HEK293T (cell line): ENCODE data around the gene SPATA32.

Experiments
- CTCF ChIA-PET: fragments of 350-600 bp; formaldehyde crosslinking; extraction: SDS; loops from one replicate; lab custom pipeline; 2021; ENCODE audit warnings: antibody characterized with exemption, inconsistent platforms; lab: Yijun Ruan, JAX
- POLR2A ChIA-PET: fragments of 350-600 bp; formaldehyde crosslinking; extraction: SDS; loops from one replicate; lab custom pipeline; 2020; ENCODE audit warnings: antibody characterized with exemption, inconsistent platforms; lab: Yijun Ruan, JAX
- DNase-seq: peaks from one replicate; pipeline ENCODE4 v3.0.0; 2012; ENCODE audit warnings: mixed read lengths; ENCODE audit errors: extremely low spot score
- ARNT ChIP-seq: fragments of 450-650 bp; IDR thresholded peaks from 2 replicates; pipeline ENCODE4 v1.6.1; 2017; ENCODE audit warnings: mild to moderate bottlenecking
- BHLHE40 ChIP-seq: fragments of 450-650 bp; IDR thresholded peaks from 2 replicates; pipeline ENCODE4 v1.6.1; 2016; ENCODE audit warnings: mild to moderate bottlenecking, moderate library complexity, borderline replicate concordance
- CTBP1 ChIP-seq: fragments of 450-650 bp; IDR thresholded peaks from 2 replicates; pipeline ENCODE4 v1.6.1; 2016; ENCODE audit warnings: borderline replicate concordance
- ELF4 ChIP-seq: fragments of 450-650 bp; IDR thresholded peaks from 2 replicates; pipeline ENCODE4 v1.6.1; 2017; ENCODE audit warnings: antibody characterized with exemption
- FOXA1 ChIP-seq: fragments of 450-650 bp; IDR thresholded peaks from 2 replicates; pipeline ENCODE4 v1.6.1; 2016; ENCODE audit warnings: mild to moderate bottlenecking
- FOXK2 ChIP-seq: fragments of 450-650 bp; IDR thresholded peaks from 2 replicates; pipeline ENCODE4 v1.6.1; 2016; ENCODE audit warnings: mild to moderate bottlenecking
- FOXM1 ChIP-seq: fragments of 450-650 bp; IDR thresholded peaks from 2 replicates; pipeline ENCODE4 v1.6.1; 2017; ENCODE audit warnings: mild to moderate bottlenecking, borderline replicate concordance
- HDGF ChIP-seq: fragments of 450-650 bp; IDR thresholded peaks from 2 replicates; pipeline ENCODE4 v1.6.1; 2017; ENCODE audit warnings: antibody characterized with exemption, borderline replicate concordance
- L3MBTL2 ChIP-seq: fragments of 450-650 bp; conservative IDR thresholded peaks from 2 replicates; pipeline ENCODE4 v1.6.1; 2016; ENCODE audit warnings: mild to moderate bottlenecking
- LEF1 ChIP-seq: fragments of 450-650 bp; IDR thresholded peaks from 2 replicates; pipeline ENCODE4 v1.6.1; 2017; ENCODE audit warnings: mild to moderate bottlenecking, borderline replicate concordance
- NFRKB ChIP-seq: fragments of 450-650 bp; IDR thresholded peaks from 2 replicates; pipeline ENCODE4 v1.6.1; 2016; ENCODE audit warnings: mild to moderate bottlenecking, moderate library complexity
- PKNOX1 ChIP-seq: fragments of 450-650 bp; IDR thresholded peaks from 2 replicates; pipeline ENCODE4 v1.6.1; 2016
- SP1 ChIP-seq: fragments of 450-650 bp; IDR thresholded peaks from 2 replicates; pipeline ENCODE4 v1.6.1; 2017
- SUZ12 ChIP-seq: fragments of 450-650 bp; IDR thresholded peaks from 2 replicates; pipeline ENCODE4 v1.6.1; 2016; ENCODE audit warnings: mild to moderate bottlenecking
- TARDBP ChIP-seq: fragments of 450-650 bp; IDR thresholded peaks from 2 replicates; pipeline ENCODE4 v1.6.1; 2016
- ZNF384 ChIP-seq: fragments of 450-650 bp; IDR thresholded peaks from 2 replicates; pipeline ENCODE4 v1.6.1; 2016

The SPATA32 gene

GRCh38 chr17:45277992-45278391 lies 16.1 kb upstream of the SPATA32 start:
- ChIA-PET POLR2A (interaction anchor here (1.1 to 1.9 kb wide), 3 partner anchors 39 to 108 kb away, joined by 3 to 7 read pairs (median 5); partner anchors contain the start of gene MAP3K14), CTCF (interaction anchor here (0.6 to 3.3 kb wide), 21 partner anchors 9 to 147 kb away, joined by 3 to 28 read pairs (median 5); partner anchors contain the start of gene MAP3K14)
- no peak for TF ChIP-seq SP1
- no peak for TF ChIP-seq SUZ12
- TF ChIP-seq FOXA1: no peak
- no peak for TF ChIP-seq ARNT
- no peak for TF ChIP-seq TARDBP
- no peak for TF ChIP-seq L3MBTL2
- no peak for TF ChIP-seq FOXM1
- TF ChIP-seq HDGF: no peak
- TF ChIP-seq LEF1: no peak
- no peak for DNase-seq

- DNase-seq: peak; percentile 85
- TF ChIP-seq LEF1 (0 out of 2 replicates have a peak, but pooled peaks have one; percentile 26), L3MBTL2 (no peak)
- CTCF ChIA-PET: interaction anchor here (0.5 to 3.3 kb wide), 29 partner anchors 10 to 495 kb away, joined by 3 to 28 read pairs (median 4); partner anchors contain the start of gene MAP3K14
- POLR2A ChIA-PET: interaction anchor here (1.1 to 1.9 kb wide), 4 partner anchors 34 to 108 kb away, joined by 3 to 7 read pairs (median 4); partner anchors contain the start of gene MAP3K14
These were observed 15.4 kb upstream of the SPATA32 start for GRCh38 chr17:45277216-45277849.

DNA sequence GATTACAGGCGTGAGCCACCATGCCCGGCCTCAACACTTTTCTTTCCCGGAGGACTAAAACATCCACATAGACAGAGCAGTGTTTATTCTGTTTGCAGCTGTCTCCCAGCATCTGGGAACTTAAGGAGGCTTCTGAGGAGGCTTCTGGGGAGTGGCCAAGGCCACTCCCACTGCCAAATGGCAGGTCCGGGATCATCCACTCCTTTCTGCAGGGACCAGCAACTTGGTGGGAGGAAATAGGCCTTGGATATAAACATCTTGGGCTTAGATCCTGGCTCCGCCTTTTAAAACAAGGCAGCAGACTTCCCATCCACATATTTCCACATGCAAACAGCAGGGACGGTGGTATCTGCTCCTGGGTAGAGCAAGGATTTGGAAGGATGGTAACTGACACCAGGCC lies 14.1 kb upstream of the SPATA32 start:
- ChIA-PET POLR2A (no interaction called here), CTCF (interaction anchor here (0.6 to 3.3 kb wide), 9 partner anchors 12 to 109 kb away, joined by 4 to 28 read pairs (median 5); no protein-coding TSS in a partner anchor)
- TF ChIP-seq FOXM1 (no peak), FOXK2 (no peak), NFRKB (no peak), ZNF384 (no peak), CTBP1 (no peak), ARNT (no peak), PKNOX1 (no peak), SP1 (no peak), L3MBTL2 (no peak), LEF1 (no peak), FOXA1 (no peak), TARDBP (no peak), BHLHE40 (no peak), HDGF (no peak), ELF4 (no peak), SUZ12 (no peak)
- no peak for DNase-seq

- TF ChIP-seq FOXA1 (no peak), L3MBTL2 (no peak), LEF1 (no peak), TARDBP (no peak), NFRKB (no peak), SUZ12 (no peak), FOXK2 (no peak), ELF4 (no peak), FOXM1 (no peak), HDGF (no peak), PKNOX1 (no peak), ARNT (no peak), ZNF384 (no peak), SP1 (no peak), BHLHE40 (no peak)
- no peak for DNase-seq
- ChIA-PET CTCF (interaction anchor here (1.0 kb wide), 1 partner anchor 43 kb away, joined by 3 read pairs; no protein-coding TSS in a partner anchor), POLR2A (no interaction called here)
These were observed 12.1 kb upstream of the SPATA32 start for GRCh38 chr17:45274033-45274432.

- POLR2A ChIA-PET: no interaction called here
- DNase-seq: no peak
- CTCF ChIA-PET: no interaction called here
- TF ChIP-seq BHLHE40 (no peak), ZNF384 (no peak), PKNOX1 (no peak), ARNT (no peak), NFRKB (no peak), TARDBP (no peak), ELF4 (no peak), HDGF (no peak), L3MBTL2 (no peak), FOXM1 (no peak), LEF1 (no peak), FOXK2 (no peak), CTBP1 (no peak), FOXA1 (no peak), SUZ12 (no peak), SP1 (no peak)
These were observed 11.7 kb upstream of the SPATA32 start for GRCh38 chr17:45273551-45273957.

- TF ChIP-seq ZNF384 (no peak), L3MBTL2 (no peak), HDGF (no peak), BHLHE40 (no peak), NFRKB (no peak), ELF4 (no peak), SP1 (no peak), LEF1 (no peak), SUZ12 (no peak), ARNT (no peak), FOXA1 (no peak), FOXK2 (no peak), FOXM1 (no peak)
- POLR2A ChIA-PET: interaction anchor here (0.6 kb wide), 1 partner anchor 76 kb away, joined by 3 read pairs; no protein-coding TSS in a partner anchor
- no peak for DNase-seq
- CTCF ChIA-PET: interaction anchor here (0.6 to 1.7 kb wide), 6 partner anchors 12 to 39 kb away, joined by 3 to 6 read pairs (median 4); no protein-coding TSS in a partner anchor
These were observed 9.7 kb upstream of the SPATA32 start for GRCh38 chr17:45271603-45272002.
